Measurements from ENCODE around the gene FBRS.

GRCh38 chr16:30628628-30629540 is 29.3 kb upstream of the FBRS start:
- TF ChIP-seq RAD21 (IDR thresholded peaks at IDR 0.05; ENCODE audit: low read depth) = peak; percentile 87
- TF ChIP-seq USF1 (IDR thresholded peaks at IDR 0.05) = no peak
- no peak for TF ChIP-seq CEBPB (IDR thresholded peaks at IDR 0.05)
- TF ChIP-seq ZBTB7A (IDR thresholded peaks at IDR 0.05; ENCODE audit: low read depth) = no peak
- TF ChIP-seq EP300 (IDR thresholded peaks at IDR 0.05; ENCODE audit: borderline replicate concordance) = no peak
- TF ChIP-seq CREB1 (IDR thresholded peaks at IDR 0.05; ENCODE audit: low read depth) = no peak
- TF ChIP-seq TAF1 (IDR thresholded peaks at IDR 0.05; ENCODE audit: low read depth) = no peak

Measured in Ishikawa (cell line).